ENCODE data around the gene CASK. TPM values are rescaled to one million over a fixed set of nuclear protein-coding genes. Genes with fewer than 3 reads are reported as not detected.

CASK gene
- total and polyA plus RNA-seq, 9 of the 15 experiments (the other 6 are each of a cell fraction or from before 2014, with no cell fraction given), result 1.3 to 7.4 (median 5.2) TPM

DNA sequence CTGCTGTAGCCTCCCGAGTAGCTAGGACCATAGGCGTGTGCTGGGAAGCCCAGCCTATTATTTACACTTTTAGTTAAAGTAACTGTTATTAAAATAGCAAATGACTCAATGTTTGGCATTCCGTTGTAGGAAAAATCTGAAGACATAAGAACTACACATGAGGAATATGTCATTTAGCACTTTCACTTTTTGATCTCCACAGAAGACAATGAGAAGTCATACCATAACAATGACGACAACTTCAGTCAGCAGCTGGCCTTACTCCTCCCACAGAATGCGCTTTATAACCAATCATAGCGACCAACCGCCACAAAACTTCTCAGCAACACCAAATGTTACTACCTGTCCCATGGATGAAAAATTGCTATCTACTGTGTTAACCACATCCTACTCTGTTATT is 227.9 kb downstream of the CASK start:
- WGBS (ENCODE audit: insufficient coverage, low coverage, missing lambda C conversion rate), result 37% methylated on average over 4 of the region's 7 CpGs
- POLR2A ChIA-PET, result no interaction called here
- no peaks in the 10 kb centered on the region for H3K27me3 ChIP-seq (ENCODE audit: control insufficient read depth in 2 of 2, insufficient read depth in 2 of 2, low read length in 2 of 2)
- no peak overlapping the region for H3K4me3 ChIP-seq
- intact Hi-C loops (cut with micrococcal nuclease), result no loop called here
- ATAC-seq (no peak), DNase-seq (ENCODE audit: extremely low read depth in 1 of 4, low spot score in 3 of 4) (no peak), FAIRE-seq (no peak)
- no peaks in the 10 kb centered on the region for H4K20me1 ChIP-seq (replicated peaks; ENCODE audit: control insufficient read depth, insufficient read depth, low read length)
- no peaks in the 10 kb centered on the region for H3K36me3 ChIP-seq (ENCODE audit: control insufficient read depth, insufficient read depth, low read length)
- H3K9ac ChIP-seq (ENCODE audit: insufficient read depth in 1 of 2, low read depth in 2 of 2, low read length in 2 of 2), result no peak overlapping the region
- H2AFZ ChIP-seq (ENCODE audit: low read depth, low read length), result no peak overlapping the region
- H3K9me1 ChIP-seq (ENCODE audit: control insufficient read depth, insufficient read depth, low read length), result no peaks in the 10 kb centered on the region
- no peak for TF ChIP-seq MCM3 (IDR thresholded peaks at IDR 0.05)
- TF ChIP-seq, protein P1, sequence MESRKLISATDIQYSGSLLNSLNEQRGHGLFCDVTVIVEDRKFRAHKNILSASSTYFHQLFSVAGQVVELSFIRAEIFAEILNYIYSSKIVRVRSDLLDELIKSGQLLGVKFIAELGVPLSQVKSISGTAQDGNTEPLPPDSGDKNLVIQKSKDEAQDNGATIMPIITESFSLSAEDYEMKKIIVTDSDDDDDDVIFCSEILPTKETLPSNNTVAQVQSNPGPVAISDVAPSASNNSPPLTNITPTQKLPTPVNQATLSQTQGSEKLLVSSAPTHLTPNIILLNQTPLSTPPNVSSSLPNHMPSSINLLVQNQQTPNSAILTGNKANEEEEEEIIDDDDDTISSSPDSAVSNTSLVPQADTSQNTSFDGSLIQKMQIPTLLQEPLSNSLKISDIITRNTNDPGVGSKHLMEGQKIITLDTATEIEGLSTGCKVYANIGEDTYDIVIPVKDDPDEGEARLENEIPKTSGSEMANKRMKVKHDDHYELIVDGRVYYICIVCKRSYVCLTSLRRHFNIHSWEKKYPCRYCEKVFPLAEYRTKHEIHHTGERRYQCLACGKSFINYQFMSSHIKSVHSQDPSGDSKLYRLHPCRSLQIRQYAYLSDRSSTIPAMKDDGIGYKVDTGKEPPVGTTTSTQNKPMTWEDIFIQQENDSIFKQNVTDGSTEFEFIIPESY (CRISPR knock-in tag; IDR thresholded peaks at IDR 0.05), result peak; percentile 54; the same call in 1 of the 2 replicates
- in situ Hi-C loops (cut with MboI), result no loop called here
- CTCF ChIA-PET (ENCODE audit: low intra/inter-chr PET ratio), result no interaction called here
- H3K27ac ChIP-seq (ENCODE audit: extremely low read depth, low read depth, low read length), result no peak overlapping the region
- H3K4me2 ChIP-seq (ENCODE audit: insufficient read depth, low read length), result no peak overlapping the region
- no TSS peak for BruUV-seq (replicated peaks)
- no peaks in the 10 kb centered on the region for H3K79me2 ChIP-seq (ENCODE audit: control insufficient read depth, insufficient read depth, low read length)
- no peaks in the 10 kb centered on the region for H3K9me3 ChIP-seq (replicated peaks; ENCODE audit: control insufficient read depth, insufficient read depth, low read depth, low read length)
- H3K4me1 ChIP-seq (replicated peaks in 1 of 2; ENCODE audit: control insufficient read depth in 2 of 2, insufficient read depth in 2 of 2, low read length in 2 of 2), result no peaks in the 10 kb centered on the region

DNA sequence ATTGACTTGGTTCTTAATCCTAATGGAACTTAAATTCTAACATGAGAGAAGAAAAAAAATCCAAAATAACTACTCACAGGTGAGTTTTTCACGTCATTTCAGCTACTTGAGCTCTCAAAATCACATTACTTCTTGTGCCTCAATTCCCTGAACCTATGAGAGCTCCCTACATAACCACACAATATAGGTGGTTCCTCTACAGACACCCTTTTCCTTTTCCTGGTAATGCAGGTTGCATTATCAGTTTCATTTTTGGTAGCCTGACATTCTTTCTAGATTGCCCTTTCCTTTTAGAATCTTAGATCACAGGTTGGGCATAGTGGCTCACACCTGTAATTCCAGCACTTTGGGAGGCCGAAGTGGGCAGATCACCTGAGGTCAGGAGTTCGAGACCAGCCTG is 230.3 kb downstream of the CASK start:
- ChIA-PET POLR2A (no interaction called here), CTCF (ENCODE audit: low intra/inter-chr PET ratio) (no interaction called here)
- Histone ChIP-seq H3K79me2 (ENCODE audit: control insufficient read depth, insufficient read depth, low read length) (no peaks in the 10 kb centered on the region), H3K27me3 (ENCODE audit: control insufficient read depth in 2 of 2, insufficient read depth in 2 of 2, low read length in 2 of 2) (no peaks in the 10 kb centered on the region), H3K4me3 (no peak overlapping the region), H3K9me1 (ENCODE audit: control insufficient read depth, insufficient read depth, low read length) (no peaks in the 10 kb centered on the region), H3K4me1 (replicated peaks in 1 of 2; ENCODE audit: control insufficient read depth in 2 of 2, insufficient read depth in 2 of 2, low read length in 2 of 2) (no peaks in the 10 kb centered on the region), H3K27ac (ENCODE audit: extremely low read depth, low read depth, low read length) (no peak overlapping the region), H4K20me1 (replicated peaks; ENCODE audit: control insufficient read depth, insufficient read depth, low read length) (no peaks in the 10 kb centered on the region), H2AFZ (ENCODE audit: low read depth, low read length) (no peak overlapping the region), H3K9ac (ENCODE audit: insufficient read depth in 1 of 2, low read depth in 2 of 2, low read length in 2 of 2) (no peak overlapping the region), H3K4me2 (ENCODE audit: insufficient read depth, low read length) (no peak overlapping the region), H3K9me3 (replicated peaks; ENCODE audit: control insufficient read depth, insufficient read depth, low read depth, low read length) (no peaks in the 10 kb centered on the region), H3K36me3 (ENCODE audit: control insufficient read depth, insufficient read depth, low read length) (no peaks in the 10 kb centered on the region)
- BruUV-seq (replicated peaks), result no TSS peak
- intact Hi-C loops (cut with micrococcal nuclease), result no loop called here
- 17% methylated on average over 3 of the region's 3 CpGs for WGBS (ENCODE audit: insufficient coverage, low coverage, missing lambda C conversion rate)
- FAIRE-seq (no peak), ATAC-seq (no peak), DNase-seq (ENCODE audit: extremely low read depth in 1 of 4, low spot score in 3 of 4) (no peak)
- in situ Hi-C loops (cut with MboI), result no loop called here
- TF ChIP-seq ILF3 (IDR thresholded peaks at IDR 0.05; ENCODE audit: borderline replicate concordance) (no peak), POLR2G (IDR thresholded peaks at IDR 0.05; ENCODE audit: low read depth, low read length) (no peak), PTTG1 (tag; IDR thresholded peaks at IDR 0.05; ENCODE audit: low read depth) (no peak)
- TF ChIP-seq, protein P2, sequence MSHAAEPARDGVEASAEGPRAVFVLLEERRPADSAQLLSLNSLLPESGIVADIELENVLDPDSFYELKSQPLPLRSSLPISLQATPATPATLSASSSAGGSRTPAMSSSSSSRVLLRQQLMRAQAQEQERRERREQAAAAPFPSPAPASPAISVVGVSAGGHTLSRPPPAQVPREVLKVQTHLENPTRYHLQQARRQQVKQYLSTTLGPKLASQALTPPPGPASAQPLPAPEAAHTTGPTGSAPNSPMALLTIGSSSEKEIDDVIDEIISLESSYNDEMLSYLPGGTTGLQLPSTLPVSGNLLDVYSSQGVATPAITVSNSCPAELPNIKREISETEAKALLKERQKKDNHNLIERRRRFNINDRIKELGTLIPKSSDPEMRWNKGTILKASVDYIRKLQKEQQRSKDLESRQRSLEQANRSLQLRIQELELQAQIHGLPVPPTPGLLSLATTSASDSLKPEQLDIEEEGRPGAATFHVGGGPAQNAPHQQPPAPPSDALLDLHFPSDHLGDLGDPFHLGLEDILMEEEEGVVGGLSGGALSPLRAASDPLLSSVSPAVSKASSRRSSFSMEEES (CRISPR knock-in tag; IDR thresholded peaks at IDR 0.05), result no peak
